ENCODE results near the gene MFSD1.

MFSD1 gene

GRCh38 chr3:158809642-158810041 is 7.8 kb downstream of the MFSD1 start:
- no peak for DNase-seq (ENCODE audit: low read depth in 4 of 4, low spot score in 1 of 4)

GRCh38 chr3:158810823-158811724 is 9.2 kb downstream of the MFSD1 start:
- no peak for DNase-seq (ENCODE audit: low read depth in 4 of 4, low spot score in 1 of 4)

GRCh38 chr3:158819282-158819681 is 17.4 kb downstream of the MFSD1 start:
- DNase-seq (ENCODE audit: low read depth in 4 of 4, low spot score in 1 of 4): no peak

GRCh38 chr3:158820521-158820920 is 18.7 kb downstream of the MFSD1 start:
- no peak for DNase-seq (ENCODE audit: low read depth in 4 of 4, low spot score in 1 of 4)

GRCh38 chr3:158821847-158822246 is 20.0 kb downstream of the MFSD1 start:
- no peak for DNase-seq (ENCODE audit: low read depth in 4 of 4, low spot score in 1 of 4)

GRCh38 chr3:158823426-158823825 is 21.6 kb downstream of the MFSD1 start:
- no peak for DNase-seq (ENCODE audit: low read depth in 4 of 4, low spot score in 1 of 4)

- DNase-seq (ENCODE audit: low read depth in 4 of 4, low spot score in 1 of 4): no peak
These were observed 25.9 kb downstream of the MFSD1 start for GRCh38 chr3:158827773-158828172.

GRCh38 chr3:158830391-158830790 is 28.5 kb downstream of the MFSD1 start:
- DNase-seq (ENCODE audit: low read depth in 4 of 4, low spot score in 1 of 4): no peak

GRCh38 chr3:158831861-158832260 is 30.0 kb downstream of the MFSD1 start:
- DNase-seq (ENCODE audit: low read depth in 4 of 4, low spot score in 1 of 4): no peak

- DNase-seq (ENCODE audit: low read depth in 4 of 4, low spot score in 1 of 4): no peak
These were observed 33.8 kb downstream of the MFSD1 start for GRCh38 chr3:158835631-158836030.

- no peak for DNase-seq (ENCODE audit: low read depth in 4 of 4, low spot score in 1 of 4)
These were observed 34.5 kb downstream of the MFSD1 start for GRCh38 chr3:158836312-158836711.

- no peak for DNase-seq (ENCODE audit: low read depth in 4 of 4, low spot score in 1 of 4)
These were observed 35.4 kb downstream of the MFSD1 start for GRCh38 chr3:158837240-158837639.

- DNase-seq (ENCODE audit: low read depth in 4 of 4, low spot score in 1 of 4): no peak
These were observed 38.1 kb downstream of the MFSD1 start for GRCh38 chr3:158839966-158840365.

- DNase-seq (ENCODE audit: low read depth in 4 of 4, low spot score in 1 of 4): no peak
These were observed 39.5 kb downstream of the MFSD1 start for GRCh38 chr3:158841387-158841786.

- no peak for DNase-seq (ENCODE audit: low read depth in 4 of 4, low spot score in 1 of 4)
These were observed 41.1 kb downstream of the MFSD1 start for GRCh38 chr3:158842976-158843375.

- DNase-seq (ENCODE audit: low read depth in 4 of 4, low spot score in 1 of 4): peak in 1 of 4 experiments; percentile 9
These were observed 44.0 kb downstream of the MFSD1 start for GRCh38 chr3:158845765-158846350.

- no peak for DNase-seq (ENCODE audit: low read depth in 4 of 4, low spot score in 1 of 4)
These were observed 45.1 kb downstream of the MFSD1 start for GRCh38 chr3:158846803-158847451.

GRCh38 chr3:158847452-158847821 is 45.6 kb downstream of the MFSD1 start:
- no peak for DNase-seq (ENCODE audit: low read depth in 4 of 4, low spot score in 1 of 4)

GRCh38 chr3:158847885-158848284 is 46.0 kb downstream of the MFSD1 start:
- DNase-seq (ENCODE audit: low read depth in 4 of 4, low spot score in 1 of 4): no peak

GRCh38 chr3:158849757-158850156 is 47.9 kb downstream of the MFSD1 start:
- no peak for DNase-seq (ENCODE audit: low read depth in 4 of 4, low spot score in 1 of 4)

- DNase-seq (ENCODE audit: low read depth in 4 of 4, low spot score in 1 of 4): no peak
These were observed 57.5 kb downstream of the MFSD1 start for GRCh38 chr3:158859362-158859761.

- DNase-seq (ENCODE audit: low read depth in 4 of 4, low spot score in 1 of 4): no peak
These were observed 61.4 kb downstream of the MFSD1 start for GRCh38 chr3:158863247-158863646.
